Choroid plexus epithelial cell (primary cell): ENCODE data around the gene WNT7B.

ENCODE experiments used
- DNase-seq: peaks from one replicate; pipeline ENCODE4 v3.0.0-alpha.2; 2010; ENCODE audit warnings: low read depth
- H3K4me3 ChIP-seq: 2 replicates; pipeline ENCODE4 v1.5.1; 2011; ENCODE audit warnings: low read depth, mild to moderate bottlenecking, control low read depth, low read length, moderate library complexity
- CTCF ChIP-seq: conservative IDR thresholded peaks from 2 replicates; pipeline ENCODE4 v1.5.1; 2011; ENCODE audit warnings: low read depth, mild to moderate bottlenecking, control low read depth, inconsistent platforms, low read length, moderate library complexity

Gene WNT7B

GRCh38 chr22:45998638-45999378, 21.8 kb upstream of the WNT7B start:
- no peak for DNase-seq
- no peak for TF ChIP-seq CTCF

GRCh38 chr22:45997777-45998637, 21.0 kb upstream of the WNT7B start:
- no peak overlapping the region for H3K4me3 ChIP-seq
- DNase-seq: no peak
- TF ChIP-seq CTCF: no peak

More at GRCh38 chr22:45998638-45999378, 21.8 kb upstream of the WNT7B start:
- no peak overlapping the region for H3K4me3 ChIP-seq

- no peak overlapping the region for H3K4me3 ChIP-seq
- TF ChIP-seq CTCF: no peak
- peak; percentile 96 for DNase-seq
These were observed 20.3 kb upstream of the WNT7B start for GRCh38 chr22:45997077-45997776.

GRCh38 chr22:45996241-45997076, 19.5 kb upstream of the WNT7B start:
- no peak overlapping the region for H3K4me3 ChIP-seq
- peak; percentile 62 for DNase-seq
- TF ChIP-seq CTCF: no peak

GRCh38 chr22:45995405-45996101, 18.6 kb upstream of the WNT7B start:
- DNase-seq: no peak
- H3K4me3 ChIP-seq: no peak overlapping the region
- TF ChIP-seq CTCF: no peak
